Effector memory CD4-positive, alpha-beta T cell (primary cell): ENCODE results near the gene SLC4A3.

Experiments
- DNase-seq, 3 donors: peaks; one replicate each; pipeline ENCODE4 v3.0.0-alpha.2; 2020
- H3K27ac ChIP-seq: 2 replicates; pipeline ENCODE4 v1.7.0; 2013; ENCODE audit warnings: mild to moderate bottlenecking, low read length, moderate library complexity; ENCODE audit not compliant: insufficient read depth, poor library complexity, severe bottlenecking
- H3K27me3 ChIP-seq: replicated peaks from 2 replicates; pipeline ENCODE4 v1.7.0; 2013; ENCODE audit warnings: mild to moderate bottlenecking, low read length; ENCODE audit not compliant: insufficient read depth, control insufficient read depth, poor library complexity, severe bottlenecking
- H3K36me3 ChIP-seq: 2 replicates; pipeline ENCODE4 v1.7.0; 2013; ENCODE audit warnings: mild to moderate bottlenecking, low read length, moderate library complexity; ENCODE audit not compliant: control insufficient read depth, insufficient read depth
- H3K4me1 ChIP-seq: 2 replicates; pipeline ENCODE4 v1.7.0; 2013; ENCODE audit warnings: low read length, mild to moderate bottlenecking; ENCODE audit not compliant: control insufficient read depth, insufficient read depth, poor library complexity, severe bottlenecking
- H3K4me3 ChIP-seq: 2 replicates; pipeline ENCODE4 v1.7.0; 2013; ENCODE audit warnings: low read length, low read depth, mild to moderate bottlenecking; ENCODE audit not compliant: insufficient read depth, poor library complexity, severe bottlenecking
- H3K9me3 ChIP-seq: 2 replicates; pipeline ENCODE4 v1.7.0; 2013; ENCODE audit warnings: mild to moderate bottlenecking, low read length, moderate library complexity; ENCODE audit not compliant: control insufficient read depth

SLC4A3 gene

DNA sequence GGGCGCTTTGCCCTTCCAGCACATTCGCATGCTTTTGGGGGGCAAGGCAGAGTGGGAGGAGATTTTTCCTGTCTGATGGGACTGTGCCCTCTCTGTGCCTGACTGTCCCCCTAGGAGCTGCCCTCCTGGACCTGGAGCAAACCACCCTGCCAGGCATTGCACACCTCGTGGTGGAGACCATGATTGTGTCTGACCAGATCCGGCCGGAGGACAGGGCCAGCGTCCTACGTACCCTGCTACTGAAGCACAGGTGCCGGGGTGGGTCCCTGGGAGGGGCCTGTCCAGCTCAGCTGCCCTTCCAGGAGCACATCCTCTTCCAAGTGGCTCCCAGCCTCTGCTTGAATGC is 5.3 kb downstream of the SLC4A3 start:
- H3K27ac ChIP-seq, result no peak overlapping the region
- peaks cover 6% of the 10 kb centered on the region for H3K4me1 ChIP-seq
- no peak for DNase-seq
- H3K36me3 ChIP-seq, result no peaks in the 10 kb centered on the region
- no peaks in the 10 kb centered on the region for H3K9me3 ChIP-seq
- H3K4me3 ChIP-seq, result no peak overlapping the region
- peaks cover 14% of the 10 kb centered on the region for H3K27me3 ChIP-seq

DNA sequence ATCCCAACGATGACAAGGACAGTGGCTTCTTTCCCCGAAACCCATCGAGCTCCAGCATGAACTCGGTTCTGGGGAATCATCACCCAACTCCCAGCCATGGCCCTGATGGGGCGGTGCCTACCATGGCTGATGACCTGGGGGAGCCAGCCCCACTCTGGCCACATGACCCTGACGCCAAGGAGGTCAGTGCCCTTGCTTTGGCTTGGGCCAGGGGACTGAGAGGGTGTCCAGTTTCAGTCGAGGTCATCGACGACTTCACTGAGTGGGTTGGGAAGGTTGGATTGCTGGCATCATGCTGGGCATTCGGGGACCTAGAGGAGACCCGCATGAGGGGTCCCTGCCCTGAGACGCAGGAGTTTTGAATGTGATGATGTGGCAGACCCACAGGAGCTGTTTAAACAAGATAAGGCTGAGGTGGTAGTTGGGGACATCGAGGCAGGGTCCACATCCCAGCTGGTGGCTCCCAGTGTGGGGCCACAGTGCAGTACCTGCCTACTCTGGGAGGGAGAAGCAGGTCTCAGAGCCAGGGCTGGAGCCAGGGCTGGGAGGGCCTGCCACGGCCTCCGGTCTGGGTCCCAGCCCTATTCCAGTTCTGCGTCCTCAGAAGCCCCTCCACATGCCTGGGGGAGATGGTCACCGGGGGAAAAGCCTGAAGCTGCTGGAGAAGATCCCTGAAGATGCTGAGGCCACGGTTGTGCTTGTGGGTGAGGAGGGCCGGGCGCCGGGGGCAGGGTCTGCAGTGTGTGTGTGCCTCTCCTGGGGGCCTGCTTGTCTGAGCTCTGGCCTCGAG is 6.0 kb downstream of the SLC4A3 start:
- no peaks in the 10 kb centered on the region for H3K9me3 ChIP-seq
- H3K27me3 ChIP-seq, result peaks cover 7% of the 10 kb centered on the region
- no peak overlapping the region for H3K27ac ChIP-seq
- no peaks in the 10 kb centered on the region for H3K4me1 ChIP-seq
- no peak overlapping the region for H3K4me3 ChIP-seq
- no peaks in the 10 kb centered on the region for H3K36me3 ChIP-seq
- no peak for DNase-seq

DNA sequence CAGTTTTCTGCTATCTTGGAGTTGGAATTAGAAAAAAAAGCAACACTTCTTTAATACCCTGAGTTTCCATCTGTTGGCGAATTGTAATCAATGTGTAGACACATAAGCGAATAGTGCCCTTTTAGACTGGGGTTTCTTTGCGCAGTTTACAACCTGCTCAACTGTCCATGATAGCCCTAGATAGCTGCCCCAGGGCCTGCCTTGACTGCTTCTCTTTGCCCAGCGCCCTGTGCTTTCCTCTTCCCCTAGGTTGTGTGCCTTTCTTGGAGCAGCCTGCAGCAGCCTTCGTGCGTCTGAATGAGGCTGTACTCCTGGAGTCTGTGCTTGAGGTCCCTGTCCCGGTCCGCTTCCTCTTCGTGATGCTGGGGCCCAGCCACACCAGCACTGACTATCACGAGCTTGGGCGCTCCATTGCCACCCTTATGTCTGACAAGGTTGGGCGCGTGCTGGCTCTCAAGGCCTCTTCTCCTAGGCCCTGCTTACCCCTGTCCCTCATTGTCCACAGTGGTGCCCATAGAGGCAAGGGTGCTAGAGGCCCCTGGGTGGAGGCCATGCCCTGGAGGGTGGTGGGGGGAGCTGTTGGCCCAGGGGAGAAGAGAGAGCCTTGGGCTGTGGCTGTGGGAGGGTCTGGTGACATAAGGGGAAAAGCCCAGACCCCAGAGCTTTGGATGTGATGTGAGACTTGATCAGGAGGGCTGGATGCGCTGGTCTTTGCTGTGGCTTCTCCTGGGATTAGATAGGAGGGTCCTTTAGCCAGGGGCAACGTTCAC is 6.9 kb downstream of the SLC4A3 start:
- Histone ChIP-seq H3K36me3 (no peaks in the 10 kb centered on the region), H3K4me3 (no peak overlapping the region), H3K27me3 (no peaks in the 10 kb centered on the region), H3K4me1 (no peaks in the 10 kb centered on the region), H3K9me3 (no peaks in the 10 kb centered on the region), H3K27ac (no peak overlapping the region)
- DNase-seq, result no peak

- Histone ChIP-seq H3K36me3 (no peaks in the 10 kb centered on the region), H3K27me3 (peaks cover under 1% of the 10 kb centered on the region), H3K4me3 (no peak overlapping the region), H3K27ac (no peak overlapping the region), H3K4me1 (no peaks in the 10 kb centered on the region), H3K9me3 (no peaks in the 10 kb centered on the region)
- DNase-seq, result no peak
Observed at GRCh38 chr2:219634951-219635751, 7.7 kb downstream of the SLC4A3 start.

- Histone ChIP-seq H3K4me3 (no peak overlapping the region), H3K9me3 (no peaks in the 10 kb centered on the region), H3K27ac (no peak overlapping the region), H3K27me3 (peaks cover 2% of the 10 kb centered on the region), H3K4me1 (no peaks in the 10 kb centered on the region), H3K36me3 (no peaks in the 10 kb centered on the region)
- DNase-seq, result no peak
Observed at GRCh38 chr2:219636144-219636915, 8.9 kb downstream of the SLC4A3 start.

- H3K9me3 ChIP-seq, result no peaks in the 10 kb centered on the region
- no peak for DNase-seq
- H3K4me1 ChIP-seq, result no peaks in the 10 kb centered on the region
- H3K27ac ChIP-seq, result no peak overlapping the region
- H3K4me3 ChIP-seq, result no peak overlapping the region
- H3K36me3 ChIP-seq, result no peaks in the 10 kb centered on the region
- H3K27me3 ChIP-seq, result peaks cover 6% of the 10 kb centered on the region
Observed at GRCh38 chr2:219636941-219637841, 9.8 kb downstream of the SLC4A3 start.

DNA sequence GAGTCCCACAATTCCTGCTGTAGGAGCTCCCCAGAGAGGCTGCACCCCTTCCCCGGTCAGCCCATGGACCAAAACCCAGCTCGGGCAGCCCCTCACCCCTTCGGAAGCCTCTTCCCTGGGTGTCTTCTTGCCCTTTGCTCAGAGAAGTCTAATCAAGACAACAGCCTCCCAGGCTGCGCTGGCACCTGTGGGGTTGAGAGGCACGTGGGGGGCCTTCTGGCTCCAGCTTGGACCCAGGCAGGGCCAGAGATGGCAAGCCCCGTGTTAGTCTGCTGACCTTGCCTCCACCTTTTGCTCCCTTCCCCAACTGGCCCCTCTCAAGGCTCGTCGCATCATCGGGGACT is 10.4 kb downstream of the SLC4A3 start:
- DNase-seq, result no peak
- Histone ChIP-seq H3K27ac (no peak overlapping the region), H3K27me3 (peaks cover 6% of the 10 kb centered on the region), H3K36me3 (no peaks in the 10 kb centered on the region), H3K4me3 (no peak overlapping the region), H3K4me1 (no peaks in the 10 kb centered on the region), H3K9me3 (no peaks in the 10 kb centered on the region)

GRCh38 chr2:219638217-219638947 is 11.0 kb downstream of the SLC4A3 start:
- H3K36me3 ChIP-seq, result no peaks in the 10 kb centered on the region
- H3K9me3 ChIP-seq, result no peaks in the 10 kb centered on the region
- H3K27ac ChIP-seq, result no peak overlapping the region
- no peak overlapping the region for H3K4me3 ChIP-seq
- H3K27me3 ChIP-seq, result peaks cover 6% of the 10 kb centered on the region
- no peaks in the 10 kb centered on the region for H3K4me1 ChIP-seq
- DNase-seq, result no peak
